Measurements from ENCODE around the gene IL31RA. TPM values are rescaled to one million over a fixed set of nuclear protein-coding genes. Genes with fewer than 3 reads are reported as not detected.

Gene IL31RA
- total and polyA plus RNA-seq, 10 of the 15 experiments (the other 5 are each of a cell fraction or from before 2014, with no cell fraction given), result 0.03 to 0.31 (median 0.11) TPM; not detected in 2

DNA sequence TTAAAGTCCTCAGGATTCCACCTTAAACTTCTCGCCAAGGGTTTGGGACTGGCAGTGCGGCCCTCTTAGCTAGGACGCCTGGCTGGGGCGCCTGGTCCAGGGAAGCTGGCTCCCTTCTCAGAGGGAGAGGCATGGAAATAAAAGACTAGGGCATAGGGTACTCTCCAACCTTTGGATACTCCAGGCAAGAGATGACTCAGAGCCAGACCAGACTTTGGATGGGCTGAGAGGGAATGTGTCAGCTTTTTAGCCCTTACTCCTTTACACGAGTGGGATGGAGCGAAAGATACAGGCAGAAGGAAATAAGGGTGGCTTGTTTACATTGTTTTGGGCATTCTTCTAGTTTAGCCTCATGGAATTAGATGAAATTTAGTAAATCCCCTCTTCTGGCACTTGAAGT lies 48.2 kb downstream of the IL31RA start:
- H3K27me3 ChIP-seq (replicated peaks in 1 of 2; ENCODE audit: control insufficient read depth in 2 of 2, insufficient read depth in 2 of 2, low read length in 1 of 2), result no peaks in the 10 kb centered on the region
- ATAC-seq (no peak), FAIRE-seq (no peak), DNase-seq (ENCODE audit: low read depth, low spot score) (no peak)
- in situ Hi-C loops (cut with MboI) (no loop called here), intact Hi-C loops (cut with micrococcal nuclease; ENCODE audit: unreplicated experiment) (no loop called here)
- H3K4me1 ChIP-seq (ENCODE audit: control insufficient read depth, insufficient read depth, low read length), result peaks cover 21% of the 10 kb centered on the region
- ChIA-PET SMC1A (ENCODE audit: uncharacterized antibody, unreplicated experiment) (interaction anchor here (0.6 to 4.2 kb wide), 9 partner anchors 10 to 405 kb away, joined by 3 to 41 read pairs (median 4); no protein-coding TSS in a partner anchor), CTCF (interaction anchor here (0.8 to 1.6 kb wide), 4 partner anchors 8 to 37 kb away, joined by 3 to 4 read pairs (median 4); no protein-coding TSS in a partner anchor), RAD21 (ENCODE audit: unreplicated experiment) (interaction anchor here (1.1 to 1.5 kb wide), 3 partner anchors 15 to 201 kb away, joined by 3 to 5 read pairs (median 4); no protein-coding TSS in a partner anchor), POLR2A (interaction anchor here (0.6 to 1.3 kb wide), 3 partner anchors 12 to 129 kb away, joined by 3 to 4 read pairs (median 3); no protein-coding TSS in a partner anchor)
- no peaks in the 10 kb centered on the region for H3K9me3 ChIP-seq (replicated peaks; ENCODE audit: control insufficient read depth, insufficient read depth, low read length)
- WGBS (ENCODE audit: insufficient coverage, insufficient replicate concordance, low lambda C conversion rate, missing lambda C conversion rate), result 97% methylated on average over 6 of the region's 6 CpGs
- no peaks in the 10 kb centered on the region for H3K36me3 ChIP-seq (ENCODE audit: control insufficient read depth in 2 of 2, insufficient read depth in 2 of 2, low read length in 1 of 2)
- TF ChIP-seq SMAD5 (IDR thresholded peaks at IDR 0.05; ENCODE audit: low read depth) (no peak), CBX5 (IDR thresholded peaks at IDR 0.05; ENCODE audit: low read depth) (no peak), RBBP5 (conservative IDR thresholded peaks at IDR 0.05) (no peak), SIX5 (IDR thresholded peaks at IDR 0.05; ENCODE audit: low read depth, low read length, severe bottlenecking) (no peak)
- TF ChIP-seq, protein P1, sequence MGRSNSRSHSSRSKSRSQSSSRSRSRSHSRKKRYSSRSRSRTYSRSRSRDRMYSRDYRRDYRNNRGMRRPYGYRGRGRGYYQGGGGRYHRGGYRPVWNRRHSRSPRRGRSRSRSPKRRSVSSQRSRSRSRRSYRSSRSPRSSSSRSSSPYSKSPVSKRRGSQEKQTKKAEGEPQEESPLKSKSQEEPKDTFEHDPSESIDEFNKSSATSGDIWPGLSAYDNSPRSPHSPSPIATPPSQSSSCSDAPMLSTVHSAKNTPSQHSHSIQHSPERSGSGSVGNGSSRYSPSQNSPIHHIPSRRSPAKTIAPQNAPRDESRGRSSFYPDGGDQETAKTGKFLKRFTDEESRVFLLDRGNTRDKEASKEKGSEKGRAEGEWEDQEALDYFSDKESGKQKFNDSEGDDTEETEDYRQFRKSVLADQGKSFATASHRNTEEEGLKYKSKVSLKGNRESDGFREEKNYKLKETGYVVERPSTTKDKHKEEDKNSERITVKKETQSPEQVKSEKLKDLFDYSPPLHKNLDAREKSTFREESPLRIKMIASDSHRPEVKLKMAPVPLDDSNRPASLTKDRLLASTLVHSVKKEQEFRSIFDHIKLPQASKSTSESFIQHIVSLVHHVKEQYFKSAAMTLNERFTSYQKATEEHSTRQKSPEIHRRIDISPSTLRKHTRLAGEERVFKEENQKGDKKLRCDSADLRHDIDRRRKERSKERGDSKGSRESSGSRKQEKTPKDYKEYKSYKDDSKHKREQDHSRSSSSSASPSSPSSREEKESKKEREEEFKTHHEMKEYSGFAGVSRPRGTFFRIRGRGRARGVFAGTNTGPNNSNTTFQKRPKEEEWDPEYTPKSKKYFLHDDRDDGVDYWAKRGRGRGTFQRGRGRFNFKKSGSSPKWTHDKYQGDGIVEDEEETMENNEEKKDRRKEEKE (IDR thresholded peaks at IDR 0.05), result no peak
- TF ChIP-seq, protein P2, sequence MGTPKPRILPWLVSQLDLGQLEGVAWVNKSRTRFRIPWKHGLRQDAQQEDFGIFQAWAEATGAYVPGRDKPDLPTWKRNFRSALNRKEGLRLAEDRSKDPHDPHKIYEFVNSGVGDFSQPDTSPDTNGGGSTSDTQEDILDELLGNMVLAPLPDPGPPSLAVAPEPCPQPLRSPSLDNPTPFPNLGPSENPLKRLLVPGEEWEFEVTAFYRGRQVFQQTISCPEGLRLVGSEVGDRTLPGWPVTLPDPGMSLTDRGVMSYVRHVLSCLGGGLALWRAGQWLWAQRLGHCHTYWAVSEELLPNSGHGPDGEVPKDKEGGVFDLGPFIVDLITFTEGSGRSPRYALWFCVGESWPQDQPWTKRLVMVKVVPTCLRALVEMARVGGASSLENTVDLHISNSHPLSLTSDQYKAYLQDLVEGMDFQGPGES (IDR thresholded peaks at IDR 0.05), result no peak
- no peak overlapping the region for H3K4me3 ChIP-seq
- no peak overlapping the region for H3K27ac ChIP-seq (ENCODE audit: control insufficient read depth, insufficient read depth)
- no peak overlapping the region for H2AFZ ChIP-seq (ENCODE audit: control insufficient read depth, low read depth, low read length)
- H3K4me2 ChIP-seq (ENCODE audit: control insufficient read depth, insufficient read depth), result no peak overlapping the region
- no peak overlapping the region for H3K9ac ChIP-seq (ENCODE audit: control insufficient read depth, insufficient read depth, low read length)
- no peaks in the 10 kb centered on the region for H3K79me2 ChIP-seq (ENCODE audit: control insufficient read depth, insufficient read depth, low read length)
- BruUV-seq (replicated peaks), result no TSS peak
- no peaks in the 10 kb centered on the region for H4K20me1 ChIP-seq (ENCODE audit: control insufficient read depth, insufficient read depth)

Measured in GM12878 (cell line).